Measurements from ENCODE around the gene SIKE1. TPM values are rescaled to one million over a fixed set of nuclear protein-coding genes. Genes with fewer than 3 reads are reported as not detected.

The SIKE1 gene
- total RNA-seq, 2 donors from 2014 or later: 26.0 to 43.2 TPM

GRCh38 chr1:114753143-114753542 lies 27.3 kb downstream of the SIKE1 start:
- H3K4me1 ChIP-seq (ENCODE audit: control insufficient read depth in 1 of 2, low read depth in 2 of 2): peaks cover 62 to 85% of the 10 kb centered on the region in 2 donors
- no peak for ATAC-seq (ENCODE audit: insufficient number of reproducible peaks, low FRiP score, low read depth)
- no peak for DNase-seq (ENCODE audit: low spot score)

DNA sequence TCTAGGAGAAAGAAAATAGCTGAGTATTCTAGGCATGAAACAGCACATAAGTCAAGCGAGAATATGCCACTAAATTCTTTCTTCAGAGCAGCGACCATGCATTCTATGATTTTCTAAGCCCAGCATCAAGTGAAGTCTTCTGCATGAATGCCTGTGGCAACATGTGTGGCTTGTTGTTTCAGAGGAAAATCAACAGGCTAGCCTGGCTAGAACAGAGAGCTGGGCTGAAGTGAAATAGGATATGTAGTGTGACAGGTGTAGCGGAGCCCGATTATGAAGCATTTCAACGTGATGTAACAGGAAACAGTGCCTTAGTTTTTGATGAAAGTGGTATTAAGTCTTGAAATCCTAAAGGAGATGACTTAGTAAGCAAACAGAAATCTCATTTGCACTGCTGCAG lies 29.7 kb downstream of the SIKE1 start:
- Histone ChIP-seq H3K4me3 (no peak overlapping the region), H3K4me1 (ENCODE audit: control insufficient read depth in 1 of 2, low read depth in 2 of 2) (peaks cover 52 to 76% of the 10 kb centered on the region in 2 donors)
- no peak for ATAC-seq (ENCODE audit: insufficient number of reproducible peaks, low FRiP score, low read depth)

More at GRCh38 chr1:114753143-114753542, 27.3 kb downstream of the SIKE1 start:
- Histone ChIP-seq H3K9me3 (no peaks in the 10 kb centered on the region), H3K27me3 (replicated peaks; ENCODE audit: insufficient read depth) (no peaks in the 10 kb centered on the region), H3K4me3 (no peak overlapping the region), H3K27ac (no peak overlapping the region), H3K36me3 (peaks cover 8% of the 10 kb centered on the region)
- TF ChIP-seq, protein P1, sequence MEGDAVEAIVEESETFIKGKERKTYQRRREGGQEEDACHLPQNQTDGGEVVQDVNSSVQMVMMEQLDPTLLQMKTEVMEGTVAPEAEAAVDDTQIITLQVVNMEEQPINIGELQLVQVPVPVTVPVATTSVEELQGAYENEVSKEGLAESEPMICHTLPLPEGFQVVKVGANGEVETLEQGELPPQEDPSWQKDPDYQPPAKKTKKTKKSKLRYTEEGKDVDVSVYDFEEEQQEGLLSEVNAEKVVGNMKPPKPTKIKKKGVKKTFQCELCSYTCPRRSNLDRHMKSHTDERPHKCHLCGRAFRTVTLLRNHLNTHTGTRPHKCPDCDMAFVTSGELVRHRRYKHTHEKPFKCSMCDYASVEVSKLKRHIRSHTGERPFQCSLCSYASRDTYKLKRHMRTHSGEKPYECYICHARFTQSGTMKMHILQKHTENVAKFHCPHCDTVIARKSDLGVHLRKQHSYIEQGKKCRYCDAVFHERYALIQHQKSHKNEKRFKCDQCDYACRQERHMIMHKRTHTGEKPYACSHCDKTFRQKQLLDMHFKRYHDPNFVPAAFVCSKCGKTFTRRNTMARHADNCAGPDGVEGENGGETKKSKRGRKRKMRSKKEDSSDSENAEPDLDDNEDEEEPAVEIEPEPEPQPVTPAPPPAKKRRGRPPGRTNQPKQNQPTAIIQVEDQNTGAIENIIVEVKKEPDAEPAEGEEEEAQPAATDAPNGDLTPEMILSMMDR (IDR thresholded peaks at IDR 0.05): no peak

GRCh38 chr1:114749835-114750234 lies 30.6 kb downstream of the SIKE1 start:
- TF ChIP-seq, protein P1 (IDR thresholded peaks at IDR 0.05): no peak
- H3K4me1 ChIP-seq (ENCODE audit: control insufficient read depth in 1 of 2, low read depth in 2 of 2): peaks cover 43 to 76% of the 10 kb centered on the region in 2 donors
- ATAC-seq (ENCODE audit: insufficient number of reproducible peaks, low FRiP score, low read depth): no peak

More for the DNA sequence above, 29.7 kb downstream of the SIKE1 start:
- Histone ChIP-seq H3K27ac (no peak overlapping the region), H3K36me3 (peaks cover 8% of the 10 kb centered on the region), H3K9me3 (no peaks in the 10 kb centered on the region), H3K27me3 (replicated peaks; ENCODE audit: insufficient read depth) (no peaks in the 10 kb centered on the region)
- no peak for DNase-seq (ENCODE audit: low spot score)
- TF ChIP-seq, protein P1 (IDR thresholded peaks at IDR 0.05): no peak

GRCh38 chr1:114746450-114747121 lies 33.9 kb downstream of the SIKE1 start:
- Histone ChIP-seq H3K4me1 (ENCODE audit: control insufficient read depth in 1 of 2, low read depth in 2 of 2) (peaks cover 20 to 50% of the 10 kb centered on the region in 2 donors), H3K27me3 (replicated peaks; ENCODE audit: insufficient read depth) (no peaks in the 10 kb centered on the region), H3K36me3 (peaks cover 8% of the 10 kb centered on the region), H3K4me3 (no peak overlapping the region), H3K9me3 (no peaks in the 10 kb centered on the region), H3K27ac (no peak overlapping the region)
- DNase-seq (ENCODE audit: low spot score) (no peak), ATAC-seq (ENCODE audit: insufficient number of reproducible peaks, low FRiP score, low read depth) (no peak)
- TF ChIP-seq, protein P1 (IDR thresholded peaks at IDR 0.05): no peak

More at GRCh38 chr1:114749835-114750234, 30.6 kb downstream of the SIKE1 start:
- no peaks in the 10 kb centered on the region for H3K9me3 ChIP-seq
- no peak for DNase-seq (ENCODE audit: low spot score)
- no peak overlapping the region for H3K4me3 ChIP-seq
- no peaks in the 10 kb centered on the region for H3K27me3 ChIP-seq (replicated peaks; ENCODE audit: insufficient read depth)
- no peak overlapping the region for H3K27ac ChIP-seq
- H3K36me3 ChIP-seq: peaks cover 8% of the 10 kb centered on the region

DNA sequence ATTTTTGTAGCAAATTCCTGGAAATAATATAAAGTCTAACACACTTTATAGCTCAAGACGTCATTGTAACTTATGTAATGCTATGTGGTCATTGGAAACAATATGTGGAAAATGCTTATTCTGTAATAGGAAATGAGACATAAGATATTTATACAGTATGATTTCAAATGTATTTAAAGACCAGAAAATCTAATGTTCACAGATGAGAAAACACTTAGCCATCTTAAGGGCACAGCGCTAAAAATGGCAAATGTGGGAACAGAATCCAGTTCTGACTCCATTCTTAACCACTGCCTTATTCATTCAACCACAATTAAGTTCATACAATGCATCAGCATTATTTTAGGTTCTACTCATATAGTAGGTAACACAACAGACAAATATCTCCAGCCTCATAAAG lies 35.2 kb downstream of the SIKE1 start:
- no peak overlapping the region for H3K27ac ChIP-seq
- H3K4me1 ChIP-seq (ENCODE audit: control insufficient read depth in 1 of 2, low read depth in 2 of 2): peaks cover 8 to 43% of the 10 kb centered on the region in 2 donors
- peaks cover 8% of the 10 kb centered on the region for H3K36me3 ChIP-seq
- no peaks in the 10 kb centered on the region for H3K9me3 ChIP-seq
- H3K27me3 ChIP-seq (replicated peaks; ENCODE audit: insufficient read depth): no peaks in the 10 kb centered on the region
- H3K4me3 ChIP-seq: no peak overlapping the region
- TF ChIP-seq, protein P1 (IDR thresholded peaks at IDR 0.05): no peak
- DNase-seq (ENCODE audit: low spot score) (no peak), ATAC-seq (ENCODE audit: insufficient number of reproducible peaks, low FRiP score, low read depth) (no peak)

All from thoracic aorta (tissue), 2 donors.